ENCODE results near the gene ZMAT5.

Gene ZMAT5

DNA sequence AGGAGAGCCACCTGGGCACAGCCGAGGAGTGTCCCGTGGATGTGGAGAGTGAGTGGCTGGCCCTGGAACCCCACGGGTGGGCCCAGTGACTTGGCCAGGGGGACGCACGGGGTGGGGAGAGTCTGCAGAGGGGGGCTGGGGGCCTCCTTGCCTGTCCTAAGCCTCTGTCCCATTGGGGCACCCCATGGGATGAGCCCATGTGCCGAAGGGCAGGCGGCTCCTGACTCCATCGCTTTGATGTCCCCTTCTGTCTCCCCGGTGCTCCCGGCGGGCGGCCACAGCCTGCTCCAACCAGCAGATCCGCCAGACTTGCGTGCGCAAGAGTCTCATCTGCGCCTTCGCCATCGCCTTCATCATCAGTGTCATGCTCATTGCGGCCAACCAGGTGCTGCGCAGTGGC, 37.6 kb downstream of the ZMAT5 start:
- DNase-seq (ENCODE audit: low read depth): no peak

DNA sequence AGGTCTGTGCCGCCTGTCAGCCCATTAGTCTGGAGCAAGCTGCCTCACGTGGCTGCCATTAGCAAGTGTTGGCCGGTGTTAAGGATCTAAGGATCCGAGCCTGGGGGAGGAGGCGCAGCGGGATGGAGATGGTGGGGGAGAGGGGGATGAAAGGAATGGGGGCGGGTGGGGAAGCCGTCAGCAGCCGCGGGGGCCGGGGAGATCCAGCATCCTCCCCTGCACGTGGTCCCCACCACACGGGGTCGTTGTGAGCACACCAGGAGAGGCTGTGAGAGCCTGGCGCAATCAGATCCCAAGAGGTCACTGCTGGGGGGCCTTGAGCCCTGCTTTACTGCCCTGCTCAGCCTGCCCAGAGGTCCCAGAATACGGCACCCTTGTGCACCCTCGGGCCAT, 39.7 kb downstream of the ZMAT5 start:
- DNase-seq (ENCODE audit: low read depth): no peak

GRCh38 chr22:29726512-29727130, 40.2 kb downstream of the ZMAT5 start:
- DNase-seq (ENCODE audit: low read depth): no peak

GRCh38 chr22:29726106-29726505, 40.7 kb downstream of the ZMAT5 start:
- DNase-seq (ENCODE audit: low read depth): no peak

GRCh38 chr22:29724843-29725242, 42.0 kb downstream of the ZMAT5 start:
- DNase-seq (ENCODE audit: low read depth): no peak

GRCh38 chr22:29723766-29724165, 43.0 kb downstream of the ZMAT5 start:
- no peak for DNase-seq (ENCODE audit: low read depth)

DNA sequence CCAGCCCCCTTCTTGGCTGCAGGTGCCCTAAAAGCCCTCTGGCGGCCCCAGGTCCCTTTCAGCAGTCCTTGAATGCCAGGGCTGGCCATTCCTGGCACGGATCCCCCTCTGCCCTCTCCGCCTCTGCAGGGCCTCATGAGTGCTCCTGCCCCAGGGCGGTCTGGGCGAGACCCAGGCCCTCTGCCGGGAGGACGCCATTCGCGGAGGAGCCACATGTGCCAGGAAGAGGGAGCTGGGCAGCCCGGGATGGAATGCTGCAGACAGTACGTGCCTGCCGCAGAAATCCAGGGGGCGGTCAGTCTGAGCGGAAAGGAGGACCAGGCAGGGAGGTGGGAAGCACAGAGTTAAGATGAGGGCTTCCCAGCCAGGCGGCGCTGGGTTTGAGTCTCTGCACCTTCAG, 44.2 kb downstream of the ZMAT5 start:
- DNase-seq (ENCODE audit: low read depth): no peak

DNA sequence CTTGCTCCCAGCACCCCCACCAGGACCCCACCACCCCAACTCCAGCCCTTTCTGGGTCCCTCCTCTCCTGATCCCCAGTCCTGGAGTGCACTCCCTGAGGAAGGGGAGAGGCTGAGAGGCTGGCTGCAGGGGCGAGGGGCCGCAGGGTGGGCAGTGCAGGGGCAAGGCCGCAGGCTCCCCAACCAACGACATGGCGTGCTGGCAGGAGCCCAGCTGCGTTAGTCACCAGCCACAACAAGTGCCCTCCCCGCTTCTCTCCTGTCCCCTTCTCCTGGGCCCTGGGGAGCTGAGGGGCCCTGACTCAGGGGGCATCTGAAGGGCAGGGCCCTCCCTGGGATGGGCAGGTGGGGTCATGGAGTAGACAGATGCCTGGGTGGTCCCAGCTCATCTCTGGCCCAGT, 44.7 kb downstream of the ZMAT5 start:
- no peak for DNase-seq (ENCODE audit: low read depth)

DNA sequence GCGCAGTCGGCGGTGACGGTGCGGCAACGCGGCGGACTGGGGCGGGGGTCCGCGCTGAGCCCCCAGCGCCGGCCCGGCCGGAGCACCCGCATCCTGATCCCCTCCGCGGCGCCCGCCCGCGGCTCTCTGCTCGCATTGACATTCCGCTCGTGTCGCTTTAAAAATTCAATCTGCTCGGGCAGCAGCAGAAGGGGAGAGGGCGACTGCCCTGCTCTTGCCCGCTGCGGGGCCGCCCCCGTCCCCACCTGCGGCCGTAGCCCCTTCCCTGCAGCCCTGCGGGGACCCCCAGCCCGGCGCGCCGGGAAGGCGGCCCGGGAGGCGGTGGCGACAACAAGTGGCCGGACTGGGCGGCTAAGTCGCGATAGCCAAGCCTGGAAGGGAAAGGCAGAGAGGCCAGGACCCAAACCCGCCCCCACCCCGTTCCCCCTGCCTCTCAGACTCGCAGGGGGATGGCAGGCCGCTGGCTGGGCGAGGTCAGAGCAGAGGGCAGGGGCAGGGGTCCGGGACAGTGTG, 45.9 kb downstream of the ZMAT5 start:
- DNase-seq (ENCODE audit: low read depth): no peak

- no peak for DNase-seq (ENCODE audit: low read depth)
Measured at GRCh38 chr22:29719899-29720645, 46.7 kb downstream of the ZMAT5 start, which contains the start of gene CABP7. TSS of gene CABP7 (plus strand) at chr22:29720003. CDS start at chr22:29720425, 422 bp downstream.

DNA sequence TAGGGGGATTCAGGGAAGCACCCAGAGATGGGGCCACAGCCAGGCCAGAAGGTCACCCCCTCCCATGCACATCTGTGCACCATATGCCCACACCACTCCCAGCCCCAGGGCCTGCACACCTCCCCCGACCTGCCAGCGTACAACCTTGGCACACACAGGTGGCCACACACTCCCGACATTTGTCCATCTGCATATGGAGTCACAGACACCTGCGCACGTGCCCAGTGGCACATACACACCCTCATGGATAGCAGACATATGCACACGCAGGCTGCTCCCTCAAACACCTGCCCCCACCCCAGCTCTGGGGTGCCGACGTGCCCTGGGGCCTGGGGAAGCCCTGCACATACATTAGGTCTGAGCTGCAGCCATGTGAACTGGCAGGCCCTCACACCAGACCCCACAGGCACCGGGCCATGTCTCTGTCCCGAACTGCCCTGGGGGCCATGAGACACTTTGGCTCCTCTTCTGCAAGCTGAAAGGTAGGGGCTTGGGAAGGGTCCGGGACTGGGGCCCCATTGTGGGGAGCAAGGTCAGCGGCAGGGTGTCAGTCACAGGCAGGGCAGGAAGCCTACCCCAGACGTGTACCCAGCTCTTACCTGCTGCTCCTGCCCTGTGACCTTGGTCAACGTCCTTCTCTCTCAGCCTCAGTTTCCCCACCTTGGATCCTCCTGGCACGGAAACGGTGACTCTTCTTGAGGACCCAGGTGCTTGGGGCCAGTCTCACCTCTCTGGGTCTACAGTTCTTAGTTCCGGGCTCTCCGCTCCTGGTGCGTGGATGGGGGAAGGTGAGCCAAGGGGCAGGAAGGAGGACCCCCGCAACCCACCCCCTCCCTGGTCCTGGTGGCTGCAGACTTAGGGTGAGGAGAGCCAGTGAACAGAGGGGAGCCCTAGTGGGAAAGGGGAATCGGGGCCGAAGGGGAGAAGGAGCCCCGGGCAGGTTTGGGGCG, 47.6 kb downstream of the ZMAT5 start:
- DNase-seq (ENCODE audit: low read depth): no peak

GRCh38 chr22:29717789-29718188, 49.0 kb downstream of the ZMAT5 start:
- DNase-seq (ENCODE audit: low read depth): no peak

- DNase-seq (ENCODE audit: low read depth): no peak
Measured at GRCh38 chr22:29716814-29717545, 49.8 kb downstream of the ZMAT5 start.

- no peak for DNase-seq (ENCODE audit: low read depth)
Measured at GRCh38 chr22:29715705-29716104, 51.1 kb downstream of the ZMAT5 start.

DNA sequence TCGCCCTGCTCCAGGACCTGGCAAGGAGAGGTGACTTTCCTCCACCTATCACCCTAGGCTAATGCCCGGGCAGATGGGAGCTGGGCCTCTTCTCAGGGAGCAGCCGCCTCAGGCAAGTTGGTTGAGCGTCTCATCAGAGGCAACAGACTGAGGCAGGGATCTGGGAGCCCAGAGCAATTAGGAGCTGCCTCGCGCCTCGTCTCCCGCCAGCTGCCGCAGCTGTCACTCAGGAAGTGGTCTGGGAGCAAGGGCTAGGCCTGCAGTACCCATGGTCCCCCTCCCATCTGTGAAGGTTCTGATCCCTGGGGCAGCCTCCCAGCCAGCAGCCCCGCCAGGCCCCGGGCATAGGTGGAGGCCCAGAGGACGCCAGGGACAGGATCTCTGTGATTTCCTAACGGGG, 51.6 kb downstream of the ZMAT5 start:
- DNase-seq (ENCODE audit: low read depth): no peak

GRCh38 chr22:29713156-29713727, 53.6 kb downstream of the ZMAT5 start:
- DNase-seq (ENCODE audit: low read depth): no peak

DNA sequence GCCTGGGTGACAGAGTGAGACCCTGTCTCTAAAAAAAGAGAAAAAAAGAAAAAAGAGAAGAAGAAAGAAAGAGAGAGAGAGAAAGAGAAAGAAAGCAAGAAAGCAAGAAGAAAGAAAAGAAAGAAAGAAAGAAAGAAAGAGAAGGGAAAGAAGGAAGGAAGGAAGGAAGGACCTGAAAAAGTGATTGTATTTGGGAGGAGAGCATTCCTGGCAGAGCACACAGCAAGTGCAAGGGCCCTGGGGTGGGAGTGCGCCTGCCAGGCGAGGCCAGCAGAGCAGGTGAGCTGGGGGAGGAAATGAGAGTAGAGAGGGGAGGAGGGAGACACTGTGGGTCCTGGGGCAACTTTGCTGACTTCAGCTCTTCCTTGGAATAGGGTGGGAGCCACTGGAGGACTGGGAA, 54.7 kb downstream of the ZMAT5 start:
- no peak for DNase-seq (ENCODE audit: low read depth)

- no peak for DNase-seq (ENCODE audit: low read depth)
Measured at GRCh38 chr22:29710922-29711593, 55.7 kb downstream of the ZMAT5 start.

DNA sequence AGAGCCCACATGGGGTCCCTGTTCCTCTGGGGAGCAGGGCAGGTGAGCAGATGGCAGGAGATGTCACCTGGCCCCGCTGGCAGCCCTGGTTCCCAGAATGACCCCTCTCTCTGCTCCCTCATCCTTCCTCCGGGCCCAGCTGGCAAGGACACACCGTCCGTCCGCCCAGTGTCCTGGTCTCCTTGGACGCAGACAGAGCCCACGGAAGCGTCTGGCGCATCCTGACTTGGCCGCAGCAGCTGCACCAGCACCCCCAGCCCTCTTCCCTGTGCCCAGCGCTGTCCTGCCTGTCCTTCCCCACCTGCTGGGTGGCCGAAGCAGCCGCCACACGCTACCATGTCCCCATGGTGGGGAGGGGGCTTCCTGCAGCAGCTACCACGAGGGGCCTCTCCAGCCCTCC, 56.6 kb downstream of the ZMAT5 start:
- DNase-seq (ENCODE audit: low read depth): no peak

DNA sequence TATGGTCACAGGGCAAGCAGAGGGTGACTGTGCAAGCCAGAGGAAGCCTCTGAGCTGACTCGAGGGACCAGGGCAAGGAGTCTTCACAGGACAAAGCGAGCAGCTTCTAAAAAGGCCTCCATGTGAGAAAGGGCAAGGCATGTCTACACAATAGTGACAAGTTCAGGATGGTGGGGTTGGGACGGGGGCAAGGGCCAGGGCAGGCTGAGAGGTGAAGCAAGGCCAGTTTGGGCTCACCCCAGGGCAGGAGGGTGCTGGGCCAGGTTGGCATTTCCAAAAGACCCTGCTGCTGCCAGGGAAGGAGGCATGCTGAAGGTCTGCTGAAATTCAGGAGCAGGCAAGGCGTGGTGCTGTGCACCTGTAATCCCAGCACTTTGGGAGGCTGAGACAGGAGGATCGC, 59.3 kb downstream of the ZMAT5 start:
- DNase-seq (ENCODE audit: low read depth): no peak

DNA sequence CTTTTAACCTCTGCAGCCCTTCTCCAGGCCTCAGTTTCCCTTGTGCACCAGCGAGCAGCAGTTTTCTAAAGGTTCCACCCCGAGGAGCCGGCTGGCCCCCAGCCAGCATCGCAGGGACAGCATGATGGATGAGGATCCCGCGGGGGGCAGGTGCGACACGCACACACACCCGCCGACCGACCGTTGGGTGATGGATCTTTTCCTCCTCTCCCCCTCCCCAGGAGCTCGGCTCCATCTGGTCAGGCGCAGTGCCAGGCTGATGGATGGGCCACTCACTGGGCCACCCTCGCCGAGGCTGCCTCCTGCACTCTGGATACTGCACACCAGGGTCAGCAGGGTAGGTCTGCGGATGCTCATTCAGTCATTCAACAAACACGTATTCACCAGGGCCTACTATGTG, 59.8 kb downstream of the ZMAT5 start:
- DNase-seq (ENCODE audit: low read depth): no peak

All from activated gamma-delta T cell treated with anti-CD3 and anti-CD28 coated beads, Interleukin-2, amount 50 U/mL, for 16 hours (primary cell).